Endodermal cell (in vitro differentiated cells): ENCODE measurements around the gene CCDC3. TPM values are rescaled to one million over a fixed set of nuclear protein-coding genes. Genes with fewer than 3 reads are reported as not detected.

Experiments used
- DNase-seq: peaks from one replicate; pipeline ENCODE4 v3.0.0-alpha.2; 2017
- H3K27ac ChIP-seq: 2 replicates; pipeline ENCODE4 v1.5.1; 2013; ENCODE audit warnings: mild to moderate bottlenecking, low read depth, low read length, moderate library complexity
- H3K27me3 ChIP-seq: 2 replicates; pipeline ENCODE4 v1.6.1; 2013; ENCODE audit warnings: mild to moderate bottlenecking, low read length, moderate library complexity; ENCODE audit not compliant: insufficient read depth, control insufficient read depth, poor library complexity, severe bottlenecking
- H3K36me3 ChIP-seq: 2 replicates; pipeline ENCODE4 v1.7.0; 2013; ENCODE audit warnings: mild to moderate bottlenecking, low read length, moderate library complexity; ENCODE audit not compliant: control insufficient read depth, insufficient read depth
- H3K4me1 ChIP-seq: one replicate; pipeline ENCODE4 v1.7.0; 2013; ENCODE audit warnings: low read length; ENCODE audit not compliant: control insufficient read depth, insufficient read depth
- H3K4me3 ChIP-seq: 2 replicates; pipeline ENCODE4 v1.5.1; 2013; ENCODE audit warnings: mild to moderate bottlenecking, low read length, moderate library complexity
- H3K9ac ChIP-seq: 2 replicates; pipeline ENCODE4 v1.6.1; 2013; ENCODE audit warnings: mild to moderate bottlenecking, low read length, moderate library complexity; ENCODE audit not compliant: poor library complexity, severe bottlenecking; ENCODE audit errors: extremely low read depth
- H3K9me3 ChIP-seq: 2 replicates; pipeline ENCODE4 v1.6.1; 2013; ENCODE audit warnings: mild to moderate bottlenecking, low read length, moderate library complexity; ENCODE audit not compliant: control insufficient read depth
- H3K27ac Mint-ChIP-seq: 2 replicates; pipeline ENCODE4 v1.8.0; 2020; ENCODE audit warnings: mixed read lengths
- H3K27me3 Mint-ChIP-seq: 2 replicates; pipeline ENCODE4 v1.8.0; 2021; ENCODE audit warnings: mild to moderate bottlenecking, mixed read lengths; ENCODE audit not compliant: insufficient read depth
- H3K36me3 Mint-ChIP-seq: 2 replicates; pipeline ENCODE4 v1.8.0; 2020; ENCODE audit warnings: low read depth, mixed read lengths
- H3K4me1 Mint-ChIP-seq: 2 replicates; pipeline ENCODE4 v1.8.0; 2020; ENCODE audit warnings: mixed read lengths
- H3K4me3 Mint-ChIP-seq: 2 replicates; pipeline ENCODE4 v1.8.0; 2020; ENCODE audit warnings: mild to moderate bottlenecking, moderate library complexity, mixed read lengths
- H3K9me3 Mint-ChIP-seq: 2 replicates; pipeline ENCODE4 v1.8.0; 2020; ENCODE audit warnings: mild to moderate bottlenecking, mixed read lengths
- CTCF ChIP-seq: fragments of 200-600 bp; sonication (generic); conservative IDR thresholded peaks from 2 replicates; pipeline ENCODE4 v1.5.0; 2021; ENCODE audit warnings: antibody characterized with exemption, mild to moderate bottlenecking
- WGBS, 2 experiments: methylation state at CpG; one replicate each; pipeline versions ENCODE4 v1.1.5 to v1.1.7; 2013; ENCODE audit warnings: missing lambda C conversion rate in 2 of 2, mixed read lengths in 1 of 2; ENCODE audit not compliant: insufficient coverage in 1 of 2, insufficient read length in 1 of 2; 5-methylcytosine and 5-hydroxymethylcytosine counted together
- long read RNA-seq, 4 experiments: library from polyadenylated mRNA in 2 of 4; library from RNA in 1 of 4; library from capped mRNA in 1 of 4; stranded (forward) in 3 of 4; unstranded in 1 of 4; transcript quantifications; one replicate each; pipeline ENCODE4 v2.0.0, GENCODE V29; 2020 to 2021; ENCODE audit warnings: inconsistent platforms in 1 of 4
- polyA plus RNA-seq, 2 experiments: library from polyadenylated mRNA; stranded (reverse); fragments of 50-300 nt; gene quantifications; one replicate each; pipeline ENCODE4 v1.2.3, GENCODE V29; 2013
- total RNA-seq, 2 donors: library from RNA; stranded (reverse); fragmentation: NEBNext Ultra II Directional in 1 of 2; extraction: Animal tissue kit (Norgen Biotek cat#: 25700) in 1 of 2; gene quantifications; 2 replicates in 1 of 2; 3 replicates in 1 of 2; pipeline ENCODE4 v1.2.1, GENCODE V29; 2021

The CCDC3 gene
- 10 to 100 TPM in 1 of 2 donors, 1 to 10 TPM in 1; 4.6 to 12.3 TPM for total RNA-seq
- polyA plus RNA-seq (2013, experiment 1 of 2): 4.0 TPM
- 4.0 TPM for polyA plus RNA-seq (2013, experiment 2 of 2)
- long read RNA-seq, experiment 1, partial matches to known transcripts: 0 of 6 reads
- long read RNA-seq, experiment 1, other reads (novel, unspliced or antisense): 3 of 6 reads
- long read RNA-seq, experiment 2, transcript CCDC3-201 (3 exons, 2,731 nt): major isoform, 22 of 24 reads
- long read RNA-seq, experiment 2, partial matches to known transcripts: 0 of 24 reads
- long read RNA-seq, experiment 2, other reads (novel, unspliced or antisense): 2 of 24 reads
- long read RNA-seq, experiment 3, partial matches to known transcripts: 4 of 5 reads
- long read RNA-seq, experiment 3, other reads (novel, unspliced or antisense): 0 of 5 reads
- long read RNA-seq, experiment 4, partial matches to known transcripts: 0 of 1 reads
- long read RNA-seq, experiment 4, other reads (novel, unspliced or antisense): 1 of 1 reads

GRCh38 chr10:13001041-13001886 lies at the start of gene CCDC3:
TSS of gene CCDC3 (minus strand) at chr10:13001713. CDS start at chr10:13001570, 143 bp downstream.
- peak within 1 kb of the TSS; percentile 64 for H3K4me3 Mint-ChIP-seq
- no peaks in the 10 kb centered on the region for H3K9me3 Mint-ChIP-seq
- no peak within 1 kb of the TSS for H3K27ac Mint-ChIP-seq

GRCh38 chr10:13051126-13051694 lies 49.7 kb upstream of the CCDC3 start:
- peak overlapping the region; percentile 24 for H3K27ac Mint-ChIP-seq
- no peak overlapping the region for H3K4me3 Mint-ChIP-seq
- Histone ChIP-seq H3K27ac (no peak overlapping the region), H3K27me3 (no peaks in the 10 kb centered on the region), H3K36me3 (no peaks in the 10 kb centered on the region), H3K9me3 (no peaks in the 10 kb centered on the region), H3K4me3 (no peak overlapping the region), H3K9ac (no peak overlapping the region), H3K4me1 (no peaks in the 10 kb centered on the region)
- TF ChIP-seq CTCF: no peak
- H3K4me1 Mint-ChIP-seq: peaks cover 32% of the 10 kb centered on the region
- H3K27me3 Mint-ChIP-seq: no peaks in the 10 kb centered on the region
- no peaks in the 10 kb centered on the region for H3K36me3 Mint-ChIP-seq
- DNase-seq: peak; percentile 56
- H3K9me3 Mint-ChIP-seq: no peaks in the 10 kb centered on the region
- WGBS, 2 experiments: 55 to 83% methylated on average over 1 to 6 of the region's 7 CpGs

More at GRCh38 chr10:13001041-13001886, at the start of gene CCDC3:
- peak; percentile 54 for TF ChIP-seq CTCF
- Histone ChIP-seq H3K36me3 (no peaks in the 10 kb centered on the region), H3K4me3 (peak within 1 kb of the TSS; percentile 73), H3K9me3 (no peaks in the 10 kb centered on the region), H3K27me3 (peaks cover 45% of the 10 kb centered on the region), H3K4me1 (no peaks in the 10 kb centered on the region), H3K27ac (no peak within 1 kb of the TSS), H3K9ac (no peak within 1 kb of the TSS)
- Mint-ChIP-seq H3K4me1 (peaks cover 7% of the 10 kb centered on the region), H3K27me3 (peaks cover 44% of the 10 kb centered on the region), H3K36me3 (peaks cover 4% of the 10 kb centered on the region)
- WGBS, 2 experiments: 4 to 18% methylated on average over 17 to 93 of the region's 93 CpGs
- peak; percentile 87 for DNase-seq

GRCh38 chr10:13049774-13050420 lies 48.4 kb upstream of the CCDC3 start:
- no peaks in the 10 kb centered on the region for H3K9me3 Mint-ChIP-seq
- H3K27me3 ChIP-seq: no peaks in the 10 kb centered on the region
- no peak overlapping the region for H3K27ac ChIP-seq
- no peak overlapping the region for H3K9ac ChIP-seq
- H3K4me3 ChIP-seq: peak overlapping the region; percentile 21
- peak overlapping the region; percentile 90 for H3K27ac Mint-ChIP-seq
- H3K9me3 ChIP-seq: no peaks in the 10 kb centered on the region
- H3K27me3 Mint-ChIP-seq: no peaks in the 10 kb centered on the region
- TF ChIP-seq CTCF: no peak
- peaks cover 29% of the 10 kb centered on the region for H3K4me1 Mint-ChIP-seq
- H3K4me1 ChIP-seq: no peaks in the 10 kb centered on the region
- no peaks in the 10 kb centered on the region for H3K36me3 ChIP-seq
- peak overlapping the region; percentile 32 for H3K4me3 Mint-ChIP-seq
- H3K36me3 Mint-ChIP-seq: no peaks in the 10 kb centered on the region
- 62 to 75% methylated on average over 2 to 6 of the region's 6 CpGs for WGBS, 2 experiments
- DNase-seq: peak; percentile 75
